Thyroid gland (tissue), 4 donors: ENCODE data around the gene GFOD1. TPM values are rescaled to one million over a fixed set of nuclear protein-coding genes. Genes with fewer than 3 reads are reported as not detected.

Source experiments
- DNase-seq, 2 donors: peaks; one replicate each; pipeline ENCODE4 v3.0.0-alpha.2; 2019
- H3K27ac ChIP-seq, 3 donors: fragments of 200-600 bp; sonication (generic); 1 replicate in 2 of 3; 2 replicates in 1 of 3; pipeline ENCODE4 v1.5.1; 2016 to 2019; ENCODE audit warnings: mild to moderate bottlenecking in 1 of 3, moderate library complexity in 1 of 3
- H3K27me3 ChIP-seq: fragments of 200-600 bp; sonication (generic); one replicate; pipeline ENCODE4 v1.5.1; 2019
- H3K36me3 ChIP-seq, 2 donors: fragments of 200-600 bp; sonication (generic); one replicate each; pipeline ENCODE4 v1.5.1; 2016 to 2019
- H3K4me1 ChIP-seq, 2 donors: fragments of 200-600 bp; sonication (generic); one replicate each; pipeline ENCODE4 v1.5.1; 2017 to 2019
- H3K4me3 ChIP-seq, 3 donors: fragments of 200-600 bp; sonication (generic); replicated peaks in 1 of 3; 1 replicate in 2 of 3; 2 replicates in 1 of 3; pipeline ENCODE4 v1.5.1; 2016; ENCODE audit warnings: mild to moderate bottlenecking in 1 of 3
- H3K9me3 ChIP-seq: fragments of 200-600 bp; sonication (generic); one replicate; pipeline ENCODE4 v1.5.1; 2017
- CTCF ChIP-seq, 6 experiments: fragments of 200-600 bp in 3 of 6; fragments of 450-650 bp in 3 of 6; sonication (generic) in 3 of 6; IDR thresholded peaks; one replicate each; pipeline ENCODE4 v1.5.1; 2016 to 2019; ENCODE audit warnings: antibody characterized with exemption in 6 of 6, mild to moderate bottlenecking in 2 of 6, inconsistent platforms in 1 of 6, moderate library complexity in 1 of 6
- POLR2A ChIP-seq, 2 donors: fragments of 450-650 bp; IDR thresholded peaks; one replicate each; pipeline ENCODE4 v1.6.1; 2017; ENCODE audit warnings: antibody characterized with exemption in 2 of 2, mild to moderate bottlenecking in 2 of 2, moderate library complexity in 1 of 2
- WGBS, 2 donors: methylation state at CpG; one replicate each; pipeline ENCODE4 v1.1.5; 2017; 5-methylcytosine and 5-hydroxymethylcytosine counted together
- intact Hi-C: fragments of 100-400 bp; cut with DNase I; formaldehyde crosslinking; loops from one replicate; pipeline ENCODE4 v1.15.1; 2023
- total RNA-seq, 4 donors: library from RNA; depleted of rRNA; stranded (reverse); fragments of >200 nt; gene quantifications; one replicate each; pipeline ENCODE4 v1.2.3, GENCODE V29; 2016

The GFOD1 gene
- total RNA-seq, 4 donors from 2014 or later = 4.2 to 18.4 (median 8.5) TPM

GRCh38 chr6:13359287-13359686 lies 128.1 kb downstream of the GFOD1 start:
- Histone ChIP-seq H3K9me3 (no peaks in the 10 kb centered on the region), H3K27me3 (no peaks in the 10 kb centered on the region), H3K4me1 (peaks cover 0 to 28% of the 10 kb centered on the region in 2 donors), H3K36me3 (no peaks in the 10 kb centered on the region), H3K4me3 (no peak overlapping the region), H3K27ac (no peak overlapping the region)
- 74 to 86% methylated on average over 6 of the region's 6 CpGs for WGBS, 2 donors
- intact Hi-C loops = no loop called here
- DNase-seq = no peak
- TF ChIP-seq POLR2A (IDR thresholded peaks at IDR 0.05) (no peak), CTCF (IDR thresholded peaks at IDR 0.05) (no peak)

- Histone ChIP-seq H3K4me1 (peaks cover 0 to 20% of the 10 kb centered on the region in 2 donors), H3K4me3 (no peak overlapping the region), H3K27me3 (no peaks in the 10 kb centered on the region), H3K27ac (no peak overlapping the region), H3K36me3 (no peaks in the 10 kb centered on the region), H3K9me3 (no peaks in the 10 kb centered on the region)
- 76 to 81% methylated on average over 2 of the region's 2 CpGs for WGBS, 2 donors
- intact Hi-C loops = no loop called here
- TF ChIP-seq POLR2A (IDR thresholded peaks at IDR 0.05) = no peak
- no peak for TF ChIP-seq CTCF (IDR thresholded peaks at IDR 0.05)
- DNase-seq = no peak
These were observed 128.9 kb downstream of the GFOD1 start for GRCh38 chr6:13358511-13358910.

- Histone ChIP-seq H3K36me3 (no peaks in the 10 kb centered on the region), H3K9me3 (no peaks in the 10 kb centered on the region), H3K4me1 (peaks cover 0 to 18% of the 10 kb centered on the region in 2 donors), H3K27ac (no peak overlapping the region), H3K4me3 (no peak overlapping the region), H3K27me3 (no peaks in the 10 kb centered on the region)
- no peak for DNase-seq
- intact Hi-C loops = no loop called here
- WGBS, 2 donors = 84 to 88% methylated on average over 14 of the region's 14 CpGs
- TF ChIP-seq POLR2A (IDR thresholded peaks at IDR 0.05) = no peak
- TF ChIP-seq CTCF (IDR thresholded peaks at IDR 0.05) = no peak
These were observed 129.8 kb downstream of the GFOD1 start for GRCh38 chr6:13357551-13358075.

- no peaks in the 10 kb centered on the region for H3K27me3 ChIP-seq
- WGBS, 2 donors = 82 to 93% methylated on average over 6 of the region's 6 CpGs
- no peaks in the 10 kb centered on the region for H3K9me3 ChIP-seq
- intact Hi-C loops = no loop called here
- TF ChIP-seq POLR2A (IDR thresholded peaks at IDR 0.05) = no peak
- TF ChIP-seq CTCF (IDR thresholded peaks at IDR 0.05) = no peak
- H3K36me3 ChIP-seq = no peaks in the 10 kb centered on the region
- DNase-seq = no peak
- no peak overlapping the region for H3K4me3 ChIP-seq
- H3K27ac ChIP-seq = no peak overlapping the region
- H3K4me1 ChIP-seq = peaks cover 0 to 14% of the 10 kb centered on the region in 2 donors
These were observed 131.2 kb downstream of the GFOD1 start for GRCh38 chr6:13355999-13356785.
